GM23338 (cell line): Measurements from ENCODE around the gene CLPTM1L. TPM values are rescaled to one million over a fixed set of nuclear protein-coding genes. Genes with fewer than 3 reads are reported as not detected.

Experiments used
- ATAC-seq: fragments of 200-7000 bp; cut with Tn5 transposase; 3 replicates; pipeline ENCODE4 v1.9.1; 2020
- DNase-seq: peaks from one replicate; pipeline ENCODE4 v3.0.0-alpha.2; 2015; ENCODE audit warnings: low spot score
- H2AFZ ChIP-seq: fragments of 200-600 bp; sonication (generic); 2 replicates; pipeline ENCODE4 v1.8.0; 2016; ENCODE audit warnings: antibody characterized with exemption, mild to moderate bottlenecking, moderate library complexity
- H3F3A ChIP-seq: fragments of 200-600 bp; sonication (generic); replicated peaks from 2 replicates; pipeline ENCODE4 v1.8.0; 2017; ENCODE audit warnings: antibody characterized with exemption, mixed run types, low read depth
- H3K27ac ChIP-seq: fragments of 200-600 bp; sonication (generic); 2 replicates; pipeline ENCODE4 v1.6.1; 2016; ENCODE audit warnings: low read depth
- H3K27me3 ChIP-seq: fragments of 200-600 bp; sonication (generic); 2 replicates; pipeline ENCODE4 v1.8.0; 2016; ENCODE audit warnings: mild to moderate bottlenecking, mixed run types, moderate library complexity; ENCODE audit not compliant: insufficient read depth
- H3K36me3 ChIP-seq: fragments of 200-600 bp; sonication (generic); 2 replicates; pipeline ENCODE4 v1.8.0; 2016; ENCODE audit warnings: mild to moderate bottlenecking; ENCODE audit not compliant: insufficient read depth
- H3K4me1 ChIP-seq: fragments of 200-600 bp; sonication (generic); 2 replicates; pipeline ENCODE4 v1.8.0; 2016; ENCODE audit warnings: mild to moderate bottlenecking, moderate library complexity; ENCODE audit not compliant: insufficient read depth
- H3K4me2 ChIP-seq: fragments of 200-600 bp; sonication (generic); 2 replicates; pipeline ENCODE4 v1.7.1; 2017; ENCODE audit warnings: mixed run types
- H3K4me3 ChIP-seq: fragments of 200-600 bp; sonication (generic); 2 replicates; pipeline ENCODE4 v1.6.1; 2016; ENCODE audit warnings: mixed run types
- H3K79me2 ChIP-seq: fragments of 200-600 bp; sonication (generic); replicated peaks from 2 replicates; pipeline ENCODE4 v1.8.0; 2017; ENCODE audit warnings: mild to moderate bottlenecking; ENCODE audit not compliant: insufficient read depth
- H3K9me2 ChIP-seq: fragments of 200-600 bp; sonication (generic); 2 replicates; pipeline ENCODE4 v1.8.0; 2017; ENCODE audit not compliant: insufficient read depth
- H4K20me1 ChIP-seq: fragments of 200-600 bp; sonication (generic); replicated peaks from 2 replicates; pipeline ENCODE4 v1.8.0; 2017; ENCODE audit warnings: mild to moderate bottlenecking; ENCODE audit not compliant: insufficient read depth
- H3K27ac Mint-ChIP-seq: 2 replicates; pipeline ENCODE4 v1.8.0; 2020; ENCODE audit warnings: inconsistent platforms, mild to moderate bottlenecking, moderate library complexity, mixed read lengths
- H3K27me3 Mint-ChIP-seq: 3 replicates; pipeline ENCODE4 v1.8.0; 2022; ENCODE audit warnings: low read depth, mild to moderate bottlenecking, moderate library complexity, mixed read lengths, inconsistent platforms; ENCODE audit not compliant: insufficient read depth, poor library complexity
- H3K36me3 Mint-ChIP-seq: 3 replicates; pipeline ENCODE4 v1.8.0; 2021; ENCODE audit warnings: low read depth, mild to moderate bottlenecking, inconsistent platforms, moderate library complexity, mixed read lengths
- H3K4me1 Mint-ChIP-seq: 3 replicates; pipeline ENCODE4 v1.8.0; 2020; ENCODE audit warnings: mild to moderate bottlenecking, inconsistent platforms, mixed read lengths
- H3K4me3 Mint-ChIP-seq: 3 replicates; pipeline ENCODE4 v1.8.0; 2021; ENCODE audit warnings: moderate library complexity, mild to moderate bottlenecking, inconsistent platforms, mixed read lengths
- H3K9me3 Mint-ChIP-seq: 3 replicates; pipeline ENCODE4 v1.8.0; 2020; ENCODE audit warnings: moderate library complexity, mild to moderate bottlenecking, inconsistent platforms, mixed read lengths
- CREB1 ChIP-seq: fragments of 250-450 bp; sonication (Bioruptor Pico); IDR thresholded peaks from 2 replicates; pipeline ENCODE4 v1.5.0; 2020; ENCODE audit warnings: low read depth, mild to moderate bottlenecking, moderate library complexity
- CTCF ChIP-seq, 2 experiments: fragments of 200-600 bp in 1 of 2; sonication (generic) in 1 of 2; conservative IDR thresholded peaks; 2 replicates each; pipeline versions ENCODE4 v1.5.1 to v1.6.1; 2016 to 2017; ENCODE audit warnings: antibody characterized with exemption in 2 of 2, low read depth in 2 of 2, mild to moderate bottlenecking in 2 of 2, moderate library complexity in 1 of 2
- EZH2 ChIP-seq: fragments of 200-600 bp; sonication (generic); IDR thresholded peaks from one replicate; pipeline ENCODE4 v1.8.0; 2017; ENCODE audit warnings: antibody characterized with exemption, mild to moderate bottlenecking, low read depth; ENCODE audit not compliant: unreplicated experiment
- EZH2phosphoT487 ChIP-seq: fragments of 200-600 bp; sonication (generic); IDR thresholded peaks from one replicate; pipeline ENCODE4 v1.8.1; 2018; ENCODE audit warnings: antibody characterized with exemption; ENCODE audit not compliant: unreplicated experiment
- JUNB ChIP-seq: IDR thresholded peaks from one replicate; pipeline ENCODE4 v1.6.1; 2016; ENCODE audit warnings: antibody characterized with exemption; ENCODE audit not compliant: unreplicated experiment
- NANOG ChIP-seq: IDR thresholded peaks from 2 replicates; pipeline ENCODE4 v1.6.1; 2016; ENCODE audit warnings: antibody characterized with exemption, borderline replicate concordance
- POLR2AphosphoS5 ChIP-seq: IDR thresholded peaks from 2 replicates; pipeline ENCODE4 v1.6.1; 2016; ENCODE audit warnings: antibody characterized with exemption, low read depth
- REST ChIP-seq: IDR thresholded peaks from one replicate; pipeline ENCODE4 v1.6.1; 2018; ENCODE audit warnings: antibody characterized with exemption; ENCODE audit not compliant: unreplicated experiment
- STAT1 ChIP-seq: IDR thresholded peaks from one replicate; pipeline ENCODE4 v1.6.1; 2016; ENCODE audit warnings: antibody characterized with exemption; ENCODE audit not compliant: unreplicated experiment
- ZNF462 ChIP-seq: fragments of 250-450 bp; sonication (Bioruptor Pico); IDR thresholded peaks from 2 replicates; pipeline ENCODE4 v1.5.0; 2020; ENCODE audit warnings: mild to moderate bottlenecking, moderate library complexity
- polyA plus RNA-seq: library from polyadenylated mRNA; unstranded; fragments of >200 nt; fragmentation: Nextera tagmentation; extraction: Ambion mirVana; gene quantifications from 2 replicates; pipeline ENCODE4 v1.2.1, GENCODE V29; 2016
- total RNA-seq: library from RNA; depleted of rRNA; stranded (reverse); fragments of >200 nt; shearing (Covaris generic); gene quantifications from 2 replicates; pipeline ENCODE4 v1.2.3, GENCODE V29; 2014

The CLPTM1L gene
- total and polyA plus RNA-seq, 2 experiments from 2014 or later: 39.9 to 110 TPM

GRCh38 chr5:1332461-1333001 lies 12.4 kb downstream of the CLPTM1L start (continued):
- TF ChIP-seq ZNF462: no peak
- no peak for TF ChIP-seq POLR2AphosphoS5

- Histone ChIP-seq H3F3A (no peaks in the 10 kb centered on the region), H3K27ac (no peak overlapping the region), H3K36me3 (peaks cover 23% of the 10 kb centered on the region), H3K4me1 (no peaks in the 10 kb centered on the region), H3K79me2 (peaks cover 8% of the 10 kb centered on the region; the same call in 1 of the 2 replicates), H3K4me3 (no peak overlapping the region), H3K9me2 (no peaks in the 10 kb centered on the region), H3K4me2 (no peak overlapping the region), H4K20me1 (0 out of 2 replicates have a peak, but pooled peaks cover 5% of the 10 kb centered on the region), H2AFZ (no peak overlapping the region), H3K27me3 (no peaks in the 10 kb centered on the region)
- Mint-ChIP-seq H3K4me1 (peaks cover 8% of the 10 kb centered on the region; the same call in 1 of the 3 replicates), H3K36me3 (peaks cover 81% of the 10 kb centered on the region), H3K27ac (no peak overlapping the region), H3K4me3 (no peak overlapping the region), H3K9me3 (no peaks in the 10 kb centered on the region; the same call in 1 of the 3 replicates), H3K27me3 (peaks cover 15% of the 10 kb centered on the region)
- no peak for DNase-seq
- no peak for ATAC-seq
- no peak for TF ChIP-seq EZH2
- TF ChIP-seq EZH2phosphoT487: no peak
- TF ChIP-seq JUNB: no peak
- TF ChIP-seq REST: no peak
- no peak for TF ChIP-seq STAT1
- no peak for TF ChIP-seq CTCF (conservative IDR thresholded peaks at IDR 0.05; ENCODE audit: low read depth in 2 of 2)
- no peak for TF ChIP-seq CREB1 (CRISPR knock-in tag)
- no peak for TF ChIP-seq NANOG
Observed at GRCh38 chr5:1331861-1332405, 13.0 kb downstream of the CLPTM1L start.
